WTC11 (cell line): ENCODE results near the gene SFI1.

Experiments
- FOXK1 ChIP-seq: sonication (generic); formaldehyde crosslinking; IDR thresholded peaks from 2 replicates; pipeline ENCODE4 v1.8.0; 2022; ENCODE audit warnings: mild to moderate bottlenecking, moderate library complexity, missing genetic modification reagents
- TF ChIP-seq, protein P1 (sequence below): fragments of 200-600 bp; IDR thresholded peaks from 2 replicates; pipeline ENCODE4 v1.8.0; 2022; ENCODE audit warnings: antibody characterized with exemption

DNA sequence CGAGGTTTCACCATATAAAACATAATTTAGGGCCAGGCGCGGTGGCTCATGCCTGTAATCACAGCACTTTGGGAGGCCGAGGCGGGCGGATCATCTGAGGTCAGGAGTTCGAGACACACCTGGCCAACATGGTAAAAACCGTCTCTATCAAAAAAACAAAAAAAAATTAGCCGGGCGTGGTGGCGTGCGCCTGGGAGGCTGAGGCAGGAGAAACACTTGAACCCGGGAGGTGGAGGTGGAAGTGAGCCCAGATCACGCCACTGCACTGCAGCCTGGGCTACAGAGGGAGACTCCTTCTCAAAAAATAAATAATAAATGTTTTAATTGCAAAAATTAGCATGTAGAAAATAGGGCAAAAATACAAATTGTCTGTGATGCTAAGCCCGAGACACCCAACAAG lies 993 bp upstream of the SFI1 start:
- no peak for TF ChIP-seq FOXK1 (CRISPR knock-in tag)
- TF ChIP-seq, protein P1, sequence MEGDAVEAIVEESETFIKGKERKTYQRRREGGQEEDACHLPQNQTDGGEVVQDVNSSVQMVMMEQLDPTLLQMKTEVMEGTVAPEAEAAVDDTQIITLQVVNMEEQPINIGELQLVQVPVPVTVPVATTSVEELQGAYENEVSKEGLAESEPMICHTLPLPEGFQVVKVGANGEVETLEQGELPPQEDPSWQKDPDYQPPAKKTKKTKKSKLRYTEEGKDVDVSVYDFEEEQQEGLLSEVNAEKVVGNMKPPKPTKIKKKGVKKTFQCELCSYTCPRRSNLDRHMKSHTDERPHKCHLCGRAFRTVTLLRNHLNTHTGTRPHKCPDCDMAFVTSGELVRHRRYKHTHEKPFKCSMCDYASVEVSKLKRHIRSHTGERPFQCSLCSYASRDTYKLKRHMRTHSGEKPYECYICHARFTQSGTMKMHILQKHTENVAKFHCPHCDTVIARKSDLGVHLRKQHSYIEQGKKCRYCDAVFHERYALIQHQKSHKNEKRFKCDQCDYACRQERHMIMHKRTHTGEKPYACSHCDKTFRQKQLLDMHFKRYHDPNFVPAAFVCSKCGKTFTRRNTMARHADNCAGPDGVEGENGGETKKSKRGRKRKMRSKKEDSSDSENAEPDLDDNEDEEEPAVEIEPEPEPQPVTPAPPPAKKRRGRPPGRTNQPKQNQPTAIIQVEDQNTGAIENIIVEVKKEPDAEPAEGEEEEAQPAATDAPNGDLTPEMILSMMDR = no peak
